SH-SY5Y (cell line): ENCODE measurements around the gene HS6ST2.

Experiments used
- GATA2 ChIP-seq: IDR thresholded peaks from 2 replicates; pipeline ENCODE4 v1.6.1; 2011; ENCODE audit warnings: mild to moderate bottlenecking, low read depth, low read length
- GATA3 ChIP-seq: IDR thresholded peaks from 2 replicates; pipeline ENCODE4 v1.6.1; 2011; ENCODE audit warnings: low read depth, mild to moderate bottlenecking, low read length, moderate library complexity

DNA sequence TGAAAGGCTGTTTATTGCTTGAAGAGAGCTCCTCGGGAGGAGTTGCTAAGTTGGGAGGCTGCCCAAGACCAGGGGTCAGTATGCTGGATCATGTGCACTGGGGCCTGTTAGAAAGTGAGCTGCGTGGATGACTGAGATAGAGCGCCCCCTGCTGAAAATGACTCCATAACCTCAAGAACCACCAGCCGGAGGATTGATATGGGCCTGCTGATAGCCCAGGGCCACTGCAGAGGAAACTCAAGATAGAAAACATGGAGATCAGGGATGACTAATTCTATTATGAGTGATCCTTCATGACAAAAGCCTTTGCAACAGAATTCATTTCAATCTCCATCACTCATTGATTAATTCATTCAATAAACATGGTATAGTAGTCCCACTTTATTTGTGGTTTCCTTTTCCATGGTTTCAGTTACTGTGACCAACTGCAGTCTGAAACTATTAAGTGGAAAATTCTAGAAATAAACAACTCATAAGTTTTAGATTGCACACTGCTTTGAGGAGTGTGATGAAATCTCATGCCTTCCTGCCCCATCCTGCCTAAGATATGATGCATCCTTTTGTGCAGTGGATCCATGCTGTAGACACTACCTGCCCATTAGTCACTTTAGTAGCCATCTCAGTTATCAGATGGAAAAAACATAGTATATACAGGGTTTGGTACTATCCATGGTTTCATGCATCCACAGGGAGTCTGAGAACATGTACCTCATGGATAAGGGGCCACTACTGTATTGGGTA lies 342.9 kb downstream of the HS6ST2 start:
- TF ChIP-seq GATA2 (no peak), GATA3 (no peak)
